SH-SY5Y (cell line): ENCODE results near the gene RADX.

ENCODE experiments used
- GATA2 ChIP-seq: IDR thresholded peaks from 2 replicates; pipeline ENCODE4 v1.6.1; 2011; ENCODE audit warnings: mild to moderate bottlenecking, low read depth, low read length
- GATA3 ChIP-seq: IDR thresholded peaks from 2 replicates; pipeline ENCODE4 v1.6.1; 2011; ENCODE audit warnings: low read depth, mild to moderate bottlenecking, low read length, moderate library complexity

- TF ChIP-seq GATA2, result no peak
- no peak for TF ChIP-seq GATA3
Observed at GRCh38 chrX:106621836-106622235, 10.1 kb downstream of the RADX start.
